Measurements from ENCODE around the gene CSK.

DNA sequence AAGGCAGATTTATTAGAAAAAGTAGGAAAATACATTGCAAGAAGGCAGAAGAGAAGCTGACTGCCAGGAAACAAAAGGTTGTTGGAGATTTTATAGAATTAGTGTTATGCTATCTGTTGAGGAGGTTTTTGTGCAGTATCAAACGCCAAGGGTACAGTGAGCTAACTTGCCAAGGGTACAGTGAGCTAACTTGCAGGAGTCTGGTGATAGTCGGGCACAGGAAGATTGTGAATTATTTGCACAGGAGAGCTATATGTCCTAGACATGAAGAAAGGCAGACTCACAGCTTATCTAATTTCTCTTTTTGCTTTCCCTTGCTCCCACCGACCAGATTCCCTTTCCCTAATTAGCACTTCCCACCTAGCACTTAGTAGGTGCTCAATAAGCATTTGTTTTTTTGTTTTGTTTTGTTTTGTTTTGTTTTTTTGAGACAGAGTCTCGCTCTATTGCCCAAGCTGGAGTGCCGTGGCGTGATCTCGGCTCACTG is 2.7 kb upstream of the CSK start:
- TF ChIP-seq EP300 (IDR thresholded peaks at IDR 0.05), result no peak
- TF ChIP-seq, protein P1, sequence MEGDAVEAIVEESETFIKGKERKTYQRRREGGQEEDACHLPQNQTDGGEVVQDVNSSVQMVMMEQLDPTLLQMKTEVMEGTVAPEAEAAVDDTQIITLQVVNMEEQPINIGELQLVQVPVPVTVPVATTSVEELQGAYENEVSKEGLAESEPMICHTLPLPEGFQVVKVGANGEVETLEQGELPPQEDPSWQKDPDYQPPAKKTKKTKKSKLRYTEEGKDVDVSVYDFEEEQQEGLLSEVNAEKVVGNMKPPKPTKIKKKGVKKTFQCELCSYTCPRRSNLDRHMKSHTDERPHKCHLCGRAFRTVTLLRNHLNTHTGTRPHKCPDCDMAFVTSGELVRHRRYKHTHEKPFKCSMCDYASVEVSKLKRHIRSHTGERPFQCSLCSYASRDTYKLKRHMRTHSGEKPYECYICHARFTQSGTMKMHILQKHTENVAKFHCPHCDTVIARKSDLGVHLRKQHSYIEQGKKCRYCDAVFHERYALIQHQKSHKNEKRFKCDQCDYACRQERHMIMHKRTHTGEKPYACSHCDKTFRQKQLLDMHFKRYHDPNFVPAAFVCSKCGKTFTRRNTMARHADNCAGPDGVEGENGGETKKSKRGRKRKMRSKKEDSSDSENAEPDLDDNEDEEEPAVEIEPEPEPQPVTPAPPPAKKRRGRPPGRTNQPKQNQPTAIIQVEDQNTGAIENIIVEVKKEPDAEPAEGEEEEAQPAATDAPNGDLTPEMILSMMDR (IDR thresholded peaks at IDR 0.05), result no peak
